ENCODE results near the gene NFKBIL1. TPM values are rescaled to one million over a fixed set of nuclear protein-coding genes. Genes with fewer than 3 reads are reported as not detected.

The NFKBIL1 gene
- total and polyA plus RNA-seq, 4 experiments from 2014 or later = 5.7 to 13.3 (median 8.6) TPM

- CTCF ChIA-PET (ENCODE audit: partially characterized antibody) = interaction anchor here (1.0 to 35.1 kb wide), 14 partner anchors 9 to 284 kb away, joined by 3 to 1152 read pairs (median 6); partner anchors contain the start of genes BAG6, LST1, LTB and MICB
- H3K27me3 Mint-ChIP-seq = no peaks in the 10 kb centered on the region
- H3K27ac Mint-ChIP-seq = peak within 1 kb of the TSS; percentile 94 to 100 (median 99)
- peaks cover 38 to 63% (median 51%) of the 10 kb centered on the region in 4 donors for H3K4me1 Mint-ChIP-seq
- Histone ChIP-seq H3K9me3 (ENCODE audit: control insufficient read depth in 1 of 2, low read length in 2 of 2) (no peaks in the 10 kb centered on the region), H3K4me3 (ENCODE audit: low read length in 2 of 2) (peak within 1 kb of the TSS; percentile 96 to 97), H3K27ac (ENCODE audit: low read depth, low read length) (peak within 1 kb of the TSS; percentile 94), H3K27me3 (ENCODE audit: insufficient read depth, low read length) (no peaks in the 10 kb centered on the region), H3K36me3 (ENCODE audit: insufficient read depth, low read length) (peaks cover 25% of the 10 kb centered on the region), H3K4me1 (ENCODE audit: insufficient read depth, low read length) (peaks cover 48% of the 10 kb centered on the region)
- peaks cover 0 to 4% (median 0%) of the 10 kb centered on the region in 8 donors for H3K9me3 Mint-ChIP-seq
- peak within 1 kb of the TSS; percentile 96 to 99 (median 98) for H3K4me3 Mint-ChIP-seq
- DNase-seq = peak; percentile 95 to 97 (median 96)
- H3K36me3 Mint-ChIP-seq = peaks cover 32 to 44% of the 10 kb centered on the region in 2 donors
- POLR2A ChIA-PET (ENCODE audit: partially characterized antibody) = interaction anchor here (0.7 to 52.5 kb wide), 41 partner anchors 9 to 1430 kb away, joined by 3 to 3597 read pairs (median 5); partner anchors contain the start of genes ABHD16A, BAG6, C6orf47 and CLIC1
- intact Hi-C loops (cut with micrococcal nuclease) = loop anchor here (1.0 to 5.0 kb wide), 7 partner anchors 30 to 275 kb away; partner anchors contain the start of genes BAG6, HLA-C, HSPA1A and HSPA1L
Measured at GRCh38 chr6:31541658-31542521, 5.5 kb upstream of the NFKBIL1 start, which contains the start of gene DDX39B. TSS of gene DDX39B (minus strand) at chr6:31542003. CDS start at chr6:31540532, 1,471 bp downstream.

DNA sequence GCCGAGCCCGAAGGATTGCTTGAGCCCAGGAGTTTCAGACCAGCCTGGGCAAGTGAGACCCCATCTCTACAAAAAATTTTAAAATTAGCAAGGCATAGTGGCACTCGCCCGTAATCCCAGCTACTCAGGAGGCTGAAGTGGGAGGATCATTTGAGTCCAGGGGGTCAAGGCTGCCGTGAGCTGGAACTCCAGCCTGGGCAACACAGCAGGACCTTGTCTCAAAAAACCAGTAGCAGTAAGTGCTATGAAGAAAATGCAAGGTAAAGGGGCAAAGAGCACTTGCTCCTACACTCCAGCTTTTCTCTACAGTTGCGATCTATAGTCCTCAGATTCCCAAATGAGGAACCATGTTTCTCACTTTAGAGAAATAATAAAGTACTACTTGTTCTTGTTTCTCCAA is 3.8 kb upstream of the NFKBIL1 start:
- Histone ChIP-seq H3K9me3 (ENCODE audit: control insufficient read depth in 1 of 2, low read length in 2 of 2) (no peaks in the 10 kb centered on the region), H3K27me3 (ENCODE audit: insufficient read depth, low read length) (no peaks in the 10 kb centered on the region), H3K4me3 (ENCODE audit: low read length in 2 of 2) (no peak overlapping the region), H3K27ac (ENCODE audit: low read depth, low read length) (peak overlapping the region; percentile 94), H3K36me3 (ENCODE audit: insufficient read depth, low read length) (peaks cover 18% of the 10 kb centered on the region), H3K4me1 (ENCODE audit: insufficient read depth, low read length) (peaks cover 59% of the 10 kb centered on the region)
- intact Hi-C loops (cut with micrococcal nuclease) = loop anchor here (2.0 to 5.0 kb wide), 3 partner anchors 143 to 274 kb away; partner anchors contain the start of genes HLA-C, HSPA1A and HSPA1L
- ChIA-PET CTCF (ENCODE audit: partially characterized antibody) (interaction anchor here (1.5 to 35.1 kb wide), 3 partner anchors 50 to 283 kb away, joined by 3 to 1152 read pairs (median 49); partner anchors contain the start of gene NCR3), POLR2A (ENCODE audit: partially characterized antibody) (interaction anchor here (3.2 to 52.5 kb wide), 3 partner anchors 39 to 108 kb away, joined by 24 to 3597 read pairs (median 152); partner anchors contain the start of genes BAG6, LST1, LTA and LTB)
- Mint-ChIP-seq H3K36me3 (peaks cover 23 to 35% of the 10 kb centered on the region in 2 donors), H3K4me3 (peak overlapping the region in 1 of 8 donors; percentile 37), H3K9me3 (peaks cover 0 to 4% (median 0%) of the 10 kb centered on the region in 8 donors), H3K27ac (peak overlapping the region in 1 of 7 donors; percentile 100), H3K27me3 (no peaks in the 10 kb centered on the region), H3K4me1 (peaks cover 40 to 71% (median 54%) of the 10 kb centered on the region in 4 donors)
- no peak for DNase-seq

DNA sequence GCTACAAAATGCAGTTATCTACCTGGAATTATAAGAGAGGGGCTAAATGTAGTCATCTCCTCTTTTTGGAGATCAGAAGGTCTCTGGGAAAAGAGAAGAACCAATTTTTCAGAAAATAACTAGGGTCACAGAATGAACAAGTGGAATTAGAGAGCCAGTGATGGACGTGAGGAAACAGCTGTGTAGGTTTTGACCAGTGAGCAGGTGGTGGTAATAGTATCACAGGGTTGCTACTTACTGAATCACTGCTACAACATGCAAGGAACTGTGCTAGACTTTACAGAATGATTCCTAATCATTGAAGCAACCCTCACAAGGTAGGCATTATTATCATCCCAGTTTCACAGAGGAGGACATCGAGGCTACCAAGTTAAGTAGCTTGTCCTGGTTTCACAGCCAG is 2.7 kb upstream of the NFKBIL1 start:
- Mint-ChIP-seq H3K9me3 (peaks cover 0 to 4% (median 0%) of the 10 kb centered on the region in 8 donors), H3K4me3 (peak overlapping the region in 1 of 8 donors; percentile 2), H3K27ac (peak overlapping the region in 4 of 7 donors; percentile 9 to 29 (median 24)), H3K36me3 (peaks cover 14 to 24% of the 10 kb centered on the region in 2 donors), H3K4me1 (peaks cover 32 to 65% (median 47%) of the 10 kb centered on the region in 4 donors), H3K27me3 (no peaks in the 10 kb centered on the region)
- intact Hi-C loops (cut with micrococcal nuclease) = loop anchor here (5.0 kb wide), 3 partner anchors 272 to 413 kb away; partner anchors contain the start of genes HLA-C, HSPA1A, HSPA1L and NELFE
- Histone ChIP-seq H3K4me1 (ENCODE audit: insufficient read depth, low read length) (peaks cover 52% of the 10 kb centered on the region), H3K4me3 (ENCODE audit: low read length in 2 of 2) (no peak overlapping the region), H3K9me3 (ENCODE audit: control insufficient read depth in 1 of 2, low read length in 2 of 2) (no peaks in the 10 kb centered on the region), H3K27ac (ENCODE audit: low read depth, low read length) (no peak overlapping the region), H3K36me3 (ENCODE audit: insufficient read depth, low read length) (peaks cover 12% of the 10 kb centered on the region), H3K27me3 (ENCODE audit: insufficient read depth, low read length) (no peaks in the 10 kb centered on the region)
- no peak for DNase-seq
- POLR2A ChIA-PET (ENCODE audit: partially characterized antibody) = interaction anchor here (52.5 kb wide), 1 partner anchor 38 kb away, joined by 3597 read pairs; the partner anchor contains the start of genes LST1, LTA, LTB and NCR3
- CTCF ChIA-PET (ENCODE audit: partially characterized antibody) = interaction anchor here (21.7 to 35.1 kb wide), 2 partner anchors 37 to 54 kb away, joined by 595 to 1152 read pairs; partner anchors contain the start of genes LST1, LTB, NCR3 and TNF

GRCh38 chr6:31545291-31545690 is 2.1 kb upstream of the NFKBIL1 start:
- Histone ChIP-seq H3K36me3 (ENCODE audit: insufficient read depth, low read length) (peaks cover 6% of the 10 kb centered on the region), H3K27me3 (ENCODE audit: insufficient read depth, low read length) (no peaks in the 10 kb centered on the region), H3K4me1 (ENCODE audit: insufficient read depth, low read length) (peaks cover 45% of the 10 kb centered on the region), H3K9me3 (ENCODE audit: control insufficient read depth in 1 of 2, low read length in 2 of 2) (no peaks in the 10 kb centered on the region), H3K27ac (ENCODE audit: low read depth, low read length) (no peak overlapping the region), H3K4me3 (ENCODE audit: low read length in 2 of 2) (no peak overlapping the region)
- peaks cover 0 to 2% (median 0%) of the 10 kb centered on the region in 8 donors for H3K9me3 Mint-ChIP-seq
- peaks cover 8 to 20% of the 10 kb centered on the region in 2 donors for H3K36me3 Mint-ChIP-seq
- no peak for DNase-seq
- no peaks in the 10 kb centered on the region for H3K27me3 Mint-ChIP-seq
- ChIA-PET CTCF (ENCODE audit: partially characterized antibody) (interaction anchor here (2.3 to 35.1 kb wide), 3 partner anchors 37 to 407 kb away, joined by 5 to 1152 read pairs (median 595); partner anchors contain the start of genes LST1, LTB, NCR3 and TNF), POLR2A (ENCODE audit: partially characterized antibody) (interaction anchor here (52.5 kb wide), 1 partner anchor 37 kb away, joined by 3597 read pairs; the partner anchor contains the start of genes LST1, LTA, LTB and NCR3)
- H3K4me1 Mint-ChIP-seq = peaks cover 26 to 59% (median 41%) of the 10 kb centered on the region in 4 donors
- peak overlapping the region in 1 of 7 donors; percentile 9 for H3K27ac Mint-ChIP-seq
- intact Hi-C loops (cut with micrococcal nuclease) = loop anchor here (5.0 kb wide), 1 partner anchor 412 kb away; the partner anchor contains the start of genes NELFE and SKIC2
- peak overlapping the region in 2 of 8 donors; percentile 7 to 43 for H3K4me3 Mint-ChIP-seq

- Histone ChIP-seq H3K27me3 (ENCODE audit: insufficient read depth, low read length) (no peaks in the 10 kb centered on the region), H3K36me3 (ENCODE audit: insufficient read depth, low read length) (peaks cover 4% of the 10 kb centered on the region), H3K4me3 (ENCODE audit: low read length in 2 of 2) (peak within 1 kb of the TSS; percentile 55 to 79), H3K27ac (ENCODE audit: low read depth, low read length) (peak within 1 kb of the TSS; percentile 85), H3K9me3 (ENCODE audit: control insufficient read depth in 1 of 2, low read length in 2 of 2) (no peaks in the 10 kb centered on the region), H3K4me1 (ENCODE audit: insufficient read depth, low read length) (peaks cover 45% of the 10 kb centered on the region)
- Mint-ChIP-seq H3K9me3 (peaks cover 0 to 2% (median 0%) of the 10 kb centered on the region in 8 donors), H3K27me3 (no peaks in the 10 kb centered on the region), H3K36me3 (peaks cover 0 to 15% of the 10 kb centered on the region in 2 donors), H3K4me3 (peak within 1 kb of the TSS; percentile 85 to 93 (median 88)), H3K4me1 (peaks cover 23 to 53% (median 37%) of the 10 kb centered on the region in 4 donors), H3K27ac (peak within 1 kb of the TSS; percentile 93 to 99 (median 97))
- ChIA-PET CTCF (ENCODE audit: partially characterized antibody) (interaction anchor here (0.9 to 35.1 kb wide), 9 partner anchors 10 to 406 kb away, joined by 3 to 1152 read pairs (median 5); partner anchors contain the start of genes LST1, LTB, NCR3 and TNF), POLR2A (ENCODE audit: partially characterized antibody) (interaction anchor here (0.6 to 52.5 kb wide), 8 partner anchors 8 to 106 kb away, joined by 3 to 3597 read pairs (median 4); partner anchors contain the start of genes LST1, LTA, LTB and MICB)
- intact Hi-C loops (cut with micrococcal nuclease) = loop anchor here (1.0 to 5.0 kb wide), 4 partner anchors 52 to 411 kb away; partner anchors contain the start of genes GPANK1, NELFE and SKIC2
- peak; percentile 76 to 87 (median 80) for DNase-seq
Measured at GRCh38 chr6:31546339-31546957, 960 bp upstream of the NFKBIL1 start, which contains the start of gene ATP6V1G2. TSS of gene ATP6V1G2 (minus strand) at chr6:31546608. CDS start at chr6:31546559, 49 bp downstream.

All from CD4-positive, alpha-beta memory T cell (primary cell).